Testis (tissue), 2 donors: Measurements from ENCODE around the gene ARV1.
"Not testable (repeated sequence)": the region's sequence is repeated elsewhere in the genome, so short reads cannot be mapped to it uniquely, and the experiment has no call there.

Experiments
- POLR2A ChIP-seq: fragments of 450-650 bp; IDR thresholded peaks from one replicate; pipeline ENCODE4 v1.6.1; 2017; ENCODE audit warnings: antibody characterized with exemption, mild to moderate bottlenecking, moderate library complexity
- TF ChIP-seq, protein P1 (sequence below), 3 experiments: fragments of 450-650 bp in 2 of 3; fragments of 200-600 bp in 1 of 3; sonication (generic) in 1 of 3; IDR thresholded peaks; one replicate each; pipeline ENCODE4 v1.5.1; 2016 to 2019; ENCODE audit warnings: antibody characterized with exemption in 3 of 3, mild to moderate bottlenecking in 2 of 3, moderate library complexity in 1 of 3

DNA sequence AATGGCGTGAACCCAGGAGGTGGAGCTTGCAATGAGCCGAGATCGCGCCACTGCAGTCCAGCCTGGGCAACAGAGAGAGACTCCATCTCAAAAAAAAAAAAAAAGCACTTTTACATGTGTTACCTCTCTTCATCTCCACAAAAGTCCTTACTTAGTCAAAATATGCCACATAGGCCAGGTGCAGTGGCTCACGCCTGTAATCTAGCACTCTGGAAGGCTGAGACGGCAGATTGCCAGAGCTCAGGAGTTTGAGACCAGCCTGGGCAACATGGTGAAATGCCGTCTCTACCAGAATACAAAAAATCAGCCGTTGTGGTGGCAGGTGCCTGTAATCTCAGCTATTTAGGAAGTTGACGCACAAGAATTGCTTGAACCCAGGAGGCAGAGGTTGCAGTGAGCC lies 69.5 kb downstream of the ARV1 start:
- TF ChIP-seq POLR2A, result not testable (repeated sequence)
- TF ChIP-seq, protein P1, sequence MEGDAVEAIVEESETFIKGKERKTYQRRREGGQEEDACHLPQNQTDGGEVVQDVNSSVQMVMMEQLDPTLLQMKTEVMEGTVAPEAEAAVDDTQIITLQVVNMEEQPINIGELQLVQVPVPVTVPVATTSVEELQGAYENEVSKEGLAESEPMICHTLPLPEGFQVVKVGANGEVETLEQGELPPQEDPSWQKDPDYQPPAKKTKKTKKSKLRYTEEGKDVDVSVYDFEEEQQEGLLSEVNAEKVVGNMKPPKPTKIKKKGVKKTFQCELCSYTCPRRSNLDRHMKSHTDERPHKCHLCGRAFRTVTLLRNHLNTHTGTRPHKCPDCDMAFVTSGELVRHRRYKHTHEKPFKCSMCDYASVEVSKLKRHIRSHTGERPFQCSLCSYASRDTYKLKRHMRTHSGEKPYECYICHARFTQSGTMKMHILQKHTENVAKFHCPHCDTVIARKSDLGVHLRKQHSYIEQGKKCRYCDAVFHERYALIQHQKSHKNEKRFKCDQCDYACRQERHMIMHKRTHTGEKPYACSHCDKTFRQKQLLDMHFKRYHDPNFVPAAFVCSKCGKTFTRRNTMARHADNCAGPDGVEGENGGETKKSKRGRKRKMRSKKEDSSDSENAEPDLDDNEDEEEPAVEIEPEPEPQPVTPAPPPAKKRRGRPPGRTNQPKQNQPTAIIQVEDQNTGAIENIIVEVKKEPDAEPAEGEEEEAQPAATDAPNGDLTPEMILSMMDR (IDR thresholded peaks at IDR 0.05), result not testable (repeated sequence)
